Activated CD8-positive, alpha-beta memory T cell treated with anti-CD3 and anti-CD28 coated beads for 36 hours (primary cell): ENCODE measurements around the gene HES3. TPM values are rescaled to one million over a fixed set of nuclear protein-coding genes. Genes with fewer than 3 reads are reported as not detected.

Source experiments
- CTCF ChIA-PET: fragments of 350-600 bp; sonication (Branson Sonifier 250); formaldehyde crosslinking; loops from one replicate; lab custom pipeline; 2021; ENCODE audit warnings: antibody characterized with exemption; lab: Charles Lee
- POLR2A ChIA-PET: fragments of 350-600 bp; sonication (Branson Sonifier 250); formaldehyde crosslinking; loops from one replicate; lab custom pipeline; 2021; ENCODE audit warnings: antibody characterized with exemption; lab: Charles Lee
- total RNA-seq, 2 experiments: library from RNA; stranded (reverse); gene quantifications; one replicate each; pipeline ENCODE4 v1.2.3, GENCODE V29; 2021

HES3 gene
- total RNA-seq, 2 experiments from 2014 or later, result not detected

DNA sequence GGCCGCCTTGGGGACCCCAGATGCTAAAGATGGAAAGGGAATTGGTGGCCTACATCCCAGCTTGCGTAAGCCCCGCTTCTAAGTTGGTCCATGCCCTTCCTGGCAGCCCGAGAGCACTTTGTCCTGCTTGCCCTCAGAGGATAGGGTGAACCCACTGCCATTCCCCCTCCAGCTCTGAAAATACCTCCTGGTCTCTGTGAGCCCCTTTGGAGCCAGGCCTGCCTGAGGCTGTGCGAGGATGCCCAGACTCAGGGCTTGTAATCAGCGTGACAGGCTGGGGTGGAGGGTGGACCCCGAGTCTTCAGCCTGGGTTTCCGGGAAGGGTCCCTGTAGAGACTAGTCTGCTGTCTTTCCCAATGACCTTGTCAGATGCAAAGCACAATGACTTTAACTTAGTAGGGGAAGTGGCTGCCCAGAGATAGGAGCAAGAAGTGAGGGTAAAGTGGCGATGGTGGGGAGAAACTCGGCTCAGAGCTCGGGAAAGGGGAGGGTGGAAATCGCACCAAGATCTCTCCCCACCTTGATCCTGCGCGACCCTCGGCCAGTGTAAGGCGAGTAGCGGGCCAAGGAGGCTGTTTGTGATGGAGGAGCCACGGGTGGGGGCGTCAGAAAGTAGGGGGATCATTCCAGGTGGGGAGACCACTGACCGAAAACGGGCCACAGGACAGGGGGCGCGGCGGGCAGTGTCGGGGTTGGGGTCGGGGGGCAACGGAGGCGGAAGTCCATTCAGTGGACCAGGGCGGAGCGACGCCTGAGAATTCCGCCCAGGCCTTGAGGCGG is 2.7 kb upstream of the HES3 start:
- ChIA-PET CTCF (interaction anchor here (1.0 to 1.4 kb wide), 3 partner anchors 161 to 181 kb away, joined by 3 read pairs; no protein-coding TSS in a partner anchor), POLR2A (no interaction called here)

DNA sequence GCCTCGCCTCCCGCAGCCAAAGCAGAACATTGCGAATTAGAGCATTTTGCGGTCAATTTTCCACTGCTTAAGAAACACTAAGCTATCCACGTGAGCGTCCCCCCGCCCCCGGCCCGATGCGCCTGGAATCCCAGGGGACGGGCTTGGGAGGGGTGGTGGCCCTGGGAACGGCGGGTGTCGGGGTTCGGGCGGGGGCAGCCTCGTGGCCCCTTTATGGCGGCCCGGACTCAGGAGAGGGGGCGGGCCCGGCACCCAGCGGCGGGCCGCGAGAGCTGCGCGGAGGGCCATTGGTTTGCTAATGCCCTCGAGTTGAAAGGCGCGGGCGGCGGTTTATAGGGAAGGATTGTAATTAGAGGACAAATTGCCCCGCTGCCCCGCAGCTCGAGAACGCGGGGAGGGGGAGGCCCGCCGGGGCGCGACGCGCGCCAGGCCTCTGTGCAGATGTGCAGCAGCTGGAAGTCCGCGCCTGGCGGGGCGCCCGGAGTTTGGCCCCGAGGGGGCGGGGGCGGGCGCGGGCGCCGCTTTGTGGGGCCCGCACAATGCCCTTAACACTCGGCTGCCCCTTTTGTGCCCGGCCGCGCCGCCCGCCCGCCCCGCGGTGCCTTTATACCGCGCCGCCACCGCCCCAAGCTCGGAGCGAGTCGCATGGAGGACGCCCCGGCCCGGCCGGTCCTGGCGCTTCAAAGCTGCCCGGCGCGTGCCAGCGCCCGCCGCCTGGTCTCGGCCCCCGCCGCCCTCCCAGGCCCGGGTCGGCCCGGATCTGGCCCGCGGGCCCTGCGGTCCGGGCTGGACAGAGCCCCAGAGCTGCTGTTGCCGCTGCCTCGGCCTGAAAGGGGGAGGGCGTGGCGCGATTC is 1.9 kb upstream of the HES3 start:
- CTCF ChIA-PET, result interaction anchor here (0.6 to 1.6 kb wide), 5 partner anchors 19 to 181 kb away, joined by 3 to 5 read pairs (median 3); partner anchors contain the start of gene GPR153
- POLR2A ChIA-PET, result interaction anchor here (0.6 kb wide), 1 partner anchor 181 kb away, joined by 5 read pairs; no protein-coding TSS in a partner anchor

DNA sequence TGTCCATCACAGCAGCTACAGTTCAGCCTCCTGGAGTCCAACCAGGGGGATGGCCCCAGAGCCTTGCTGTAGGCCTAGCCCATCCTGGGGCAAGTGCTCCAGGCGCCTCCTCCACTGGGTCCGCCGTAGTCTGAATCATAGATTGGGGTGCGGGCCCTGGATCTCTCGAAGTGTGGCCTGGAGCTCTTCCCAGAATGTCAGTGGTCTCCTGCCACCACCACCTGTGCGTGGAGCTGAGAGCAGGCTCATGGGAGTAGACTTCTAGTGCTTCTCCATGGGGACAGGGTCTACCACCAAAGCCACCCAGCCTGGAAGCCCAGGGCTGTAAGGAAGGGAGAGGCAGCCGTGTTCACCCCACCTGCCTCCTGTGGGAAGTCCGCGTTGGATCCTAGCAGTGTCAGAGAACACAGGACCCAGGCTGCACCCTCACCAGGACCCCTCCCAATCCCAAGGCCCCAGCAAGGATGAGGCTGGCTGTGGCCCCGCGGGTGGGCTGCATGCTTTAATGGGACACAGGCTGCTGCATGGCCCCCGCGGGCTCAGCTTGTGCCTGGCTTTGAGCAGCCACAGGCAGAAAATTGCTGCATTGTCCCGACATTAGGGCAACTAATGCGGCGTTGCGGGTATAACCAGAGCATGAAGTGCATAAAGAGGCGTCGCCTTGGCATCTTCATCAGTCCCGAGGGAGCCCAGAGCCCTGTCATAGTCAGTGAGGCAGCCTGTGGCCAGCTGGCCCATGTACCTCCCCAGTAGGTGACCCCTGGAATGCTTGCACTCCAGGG is 735 bp upstream of the HES3 start:
- ChIA-PET CTCF (interaction anchor here (0.6 to 1.6 kb wide), 3 partner anchors 18 to 208 kb away, joined by 3 to 5 read pairs (median 5); partner anchors contain the start of gene GPR153), POLR2A (no interaction called here)

DNA sequence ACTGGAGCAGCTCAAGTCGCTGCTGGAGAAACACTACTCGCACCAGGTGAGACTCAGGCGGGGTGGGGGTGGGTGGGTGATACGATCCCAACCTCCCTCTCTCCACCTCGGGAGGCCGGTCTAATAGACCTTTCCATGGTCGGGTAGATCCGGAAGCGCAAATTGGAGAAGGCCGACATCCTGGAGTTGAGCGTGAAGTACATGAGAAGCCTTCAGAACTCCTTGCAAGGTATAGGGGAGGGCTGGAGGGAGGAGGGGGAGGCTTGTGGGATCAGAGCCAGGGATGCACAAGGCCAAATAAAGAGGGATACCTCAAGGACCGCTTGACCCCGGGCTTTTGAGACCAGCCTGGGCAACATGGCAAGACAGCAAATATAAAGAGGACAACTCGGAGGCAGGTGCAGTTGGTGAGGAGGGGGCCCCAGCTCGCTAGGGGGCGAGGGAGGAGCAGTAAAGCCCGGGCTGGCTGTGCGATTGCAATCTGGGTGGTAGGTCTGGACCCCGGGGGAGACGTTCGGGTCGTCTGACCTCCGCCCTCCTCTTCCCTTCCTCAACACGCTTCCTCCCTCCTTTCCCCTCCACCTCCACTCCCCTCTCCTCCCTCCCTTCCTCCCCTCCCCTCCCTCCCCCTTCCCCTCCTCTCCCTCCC is 546 bp downstream of the HES3 start:
- CTCF ChIA-PET, result interaction anchor here (0.6 to 4.5 kb wide), 15 partner anchors 9 to 236 kb away, joined by 3 to 26 read pairs (median 4); partner anchors contain the start of genes ICMT, RNF207 and RPL22
- POLR2A ChIA-PET, result no interaction called here

DNA sequence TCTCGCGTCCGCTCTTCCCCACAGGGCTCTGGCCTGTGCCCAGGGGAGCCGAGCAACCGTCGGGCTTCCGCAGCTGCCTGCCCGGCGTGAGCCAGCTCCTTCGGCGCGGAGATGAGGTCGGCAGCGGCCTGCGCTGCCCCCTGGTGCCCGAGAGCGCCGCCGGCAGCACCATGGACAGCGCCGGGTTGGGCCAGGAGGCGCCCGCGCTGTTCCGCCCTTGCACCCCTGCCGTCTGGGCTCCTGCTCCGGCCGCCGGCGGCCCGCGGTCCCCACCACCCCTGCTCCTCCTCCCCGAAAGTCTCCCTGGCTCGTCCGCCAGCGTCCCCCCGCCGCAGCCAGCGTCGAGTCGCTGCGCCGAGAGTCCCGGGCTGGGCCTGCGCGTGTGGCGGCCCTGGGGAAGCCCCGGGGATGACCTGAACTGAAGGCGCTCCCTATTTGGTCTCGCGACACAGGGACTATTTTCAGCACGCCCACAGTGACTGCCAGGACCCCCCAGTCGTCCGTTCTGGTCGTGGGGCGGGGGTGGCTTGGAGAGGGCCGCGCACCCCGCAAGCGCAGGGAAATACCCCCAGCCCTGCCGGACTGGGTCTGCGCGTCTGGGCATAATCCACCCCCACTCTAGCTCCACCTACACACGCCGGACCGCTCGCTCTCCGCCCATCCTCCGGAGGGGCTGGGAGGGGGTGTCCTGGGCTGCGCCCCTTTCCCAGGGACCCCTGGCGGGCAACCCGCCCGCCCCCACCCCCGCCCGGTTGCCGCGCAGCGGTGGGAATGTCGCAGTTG is 1.3 kb downstream of the HES3 start:
- ChIA-PET POLR2A (no interaction called here), CTCF (interaction anchor here (0.6 to 4.5 kb wide), 28 partner anchors 10 to 308 kb away, joined by 3 to 26 read pairs (median 5); partner anchors contain the start of genes ACOT7, HES2, ICMT and RNF207)

DNA sequence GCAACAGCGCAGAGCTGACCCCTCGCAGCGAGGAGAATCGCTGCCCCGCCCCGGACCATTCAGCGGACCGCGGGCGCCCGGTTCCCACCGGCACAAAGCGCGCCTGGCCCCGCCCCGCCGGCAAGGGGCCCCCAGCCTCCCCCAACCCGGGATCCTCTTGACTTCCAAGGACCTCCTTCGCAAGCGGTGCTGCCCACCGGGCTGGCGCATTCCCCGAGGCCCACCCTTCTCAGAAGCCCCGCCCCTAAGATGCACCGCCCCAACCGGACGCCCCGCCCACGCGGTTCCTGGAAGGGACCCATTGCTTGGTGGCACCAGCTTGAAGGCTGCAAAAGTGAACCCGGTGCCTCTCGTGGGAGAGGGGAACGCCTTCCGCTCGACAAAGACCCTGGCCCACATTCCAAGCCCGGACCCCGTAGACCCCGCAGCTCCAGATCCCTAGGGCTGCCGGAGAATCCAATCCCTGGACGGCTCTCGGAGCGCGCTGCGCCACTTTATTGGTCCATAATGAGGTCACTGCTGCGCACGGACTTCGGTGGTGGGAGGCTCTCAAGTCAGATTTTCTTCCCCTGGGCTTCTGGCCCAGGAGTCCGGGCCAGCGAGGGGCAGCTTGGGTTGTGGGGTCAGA is 2.0 kb downstream of the HES3 start:
- ChIA-PET POLR2A (interaction anchor here (0.5 kb wide), 1 partner anchor 158 kb away, joined by 3 read pairs; no protein-coding TSS in a partner anchor), CTCF (interaction anchor here (0.9 to 4.5 kb wide), 40 partner anchors 8 to 307 kb away, joined by 3 to 28 read pairs (median 6); partner anchors contain the start of genes ACOT7, HES2, ICMT and RPL22)

DNA sequence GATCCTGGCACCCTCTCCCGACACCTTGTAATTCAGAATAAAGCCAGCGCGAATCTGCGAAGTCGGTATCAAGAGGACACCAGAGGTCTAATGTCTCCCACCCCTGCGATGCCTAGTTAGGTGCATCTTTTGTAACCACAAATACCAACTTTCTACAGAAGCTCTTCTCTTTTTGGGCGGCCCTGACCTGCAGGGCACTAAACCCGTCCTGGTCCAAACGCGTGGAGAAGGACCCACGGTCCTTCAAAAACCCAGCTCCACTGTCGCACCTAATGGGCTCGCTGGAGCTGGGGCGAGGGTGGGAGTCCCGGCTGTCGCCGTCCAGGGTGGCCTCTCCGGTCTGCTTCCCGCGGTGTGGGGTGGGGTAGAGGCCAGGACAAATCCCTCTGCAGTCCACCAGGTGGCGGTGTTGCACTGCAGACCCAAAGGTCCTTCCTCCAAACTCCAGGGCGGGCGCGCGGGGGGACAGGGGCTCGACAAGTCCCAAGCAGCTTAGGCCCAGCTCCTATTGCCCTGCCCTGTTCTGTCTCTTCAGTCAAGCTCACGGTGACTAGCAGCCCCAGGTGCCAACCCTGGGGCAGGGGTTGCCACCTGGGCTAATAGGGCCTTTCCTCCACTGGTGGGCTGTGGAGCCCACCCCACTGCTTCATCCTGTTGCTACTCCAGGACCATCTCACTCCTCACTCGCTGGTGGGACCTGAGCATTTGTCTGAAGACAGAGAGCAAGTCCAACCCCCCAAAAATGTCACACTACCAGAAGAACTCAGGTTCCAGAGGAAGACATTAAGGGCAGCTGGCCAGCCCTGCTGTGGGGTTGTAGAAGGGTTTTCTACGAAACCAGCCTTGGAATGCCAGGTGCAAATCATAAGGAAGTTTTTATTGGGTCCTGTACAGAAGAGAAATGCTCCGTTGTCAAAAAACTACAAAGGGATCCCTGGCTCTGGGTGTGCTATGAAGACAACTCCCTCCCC is 2.8 kb downstream of the HES3 start:
- POLR2A ChIA-PET, result interaction anchor here (0.5 kb wide), 1 partner anchor 157 kb away, joined by 3 read pairs; no protein-coding TSS in a partner anchor
- CTCF ChIA-PET, result interaction anchor here (0.9 to 4.5 kb wide), 50 partner anchors 9 to 306 kb away, joined by 3 to 28 read pairs (median 5); partner anchors contain the start of genes ACOT7, HES2, ICMT and RPL22

DNA sequence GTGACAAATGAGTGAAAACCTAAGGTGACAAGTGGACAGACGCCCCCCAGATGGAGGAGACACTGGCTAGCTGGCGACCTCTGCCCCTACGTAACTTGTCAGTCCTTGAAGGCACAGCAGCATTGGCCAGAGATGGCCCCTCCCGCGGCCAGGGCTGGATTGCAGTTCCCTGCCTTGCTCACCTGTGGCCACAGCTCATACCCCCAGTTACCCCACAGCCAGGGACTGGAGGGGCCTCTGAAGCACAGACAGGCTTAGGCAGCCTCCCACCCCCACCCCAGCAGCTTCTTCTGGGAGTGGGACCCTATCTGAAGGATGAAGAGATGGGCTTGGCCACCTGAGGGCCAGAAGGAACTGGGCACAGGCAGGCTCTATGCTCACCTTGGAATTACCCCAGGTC is 3.7 kb downstream of the HES3 start:
- CTCF ChIA-PET, result interaction anchor here (0.9 to 4.5 kb wide), 29 partner anchors 8 to 251 kb away, joined by 3 to 28 read pairs (median 6); partner anchors contain the start of genes ACOT7 and TNFRSF25
- POLR2A ChIA-PET, result no interaction called here

DNA sequence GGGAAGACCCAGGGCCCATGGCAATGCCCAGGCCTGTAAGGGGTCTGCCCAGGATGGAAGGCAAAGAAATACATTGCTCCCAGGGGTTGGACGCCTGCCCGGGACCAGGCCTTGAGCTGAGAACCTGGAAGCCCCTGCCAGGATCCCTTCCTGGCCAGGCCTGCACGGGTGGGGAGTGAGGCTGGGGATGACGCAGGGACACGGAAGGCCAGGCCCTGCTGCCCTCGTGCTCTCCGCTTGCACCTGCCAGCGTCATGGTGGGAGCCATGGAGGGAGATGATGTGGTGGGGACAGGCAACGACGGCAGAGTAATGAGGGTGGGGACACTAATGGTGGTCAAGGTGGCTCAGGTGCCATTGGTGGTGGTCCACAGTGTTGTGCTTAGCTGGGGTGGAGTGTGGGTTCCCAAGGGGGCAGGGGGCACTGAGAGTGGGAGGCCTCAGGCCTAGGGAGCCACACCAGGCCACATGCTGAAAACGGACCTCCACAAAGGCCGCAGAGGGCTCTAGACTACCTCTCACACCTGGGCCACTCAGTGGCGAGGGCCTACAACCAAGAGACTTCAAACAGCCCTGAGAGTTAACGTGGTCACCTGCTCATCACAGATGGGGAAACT is 4.3 kb downstream of the HES3 start:
- ChIA-PET CTCF (interaction anchor here (1.3 to 4.5 kb wide), 10 partner anchors 11 to 218 kb away, joined by 3 to 28 read pairs (median 9); partner anchors contain the start of genes ACOT7 and TNFRSF25), POLR2A (no interaction called here)

DNA sequence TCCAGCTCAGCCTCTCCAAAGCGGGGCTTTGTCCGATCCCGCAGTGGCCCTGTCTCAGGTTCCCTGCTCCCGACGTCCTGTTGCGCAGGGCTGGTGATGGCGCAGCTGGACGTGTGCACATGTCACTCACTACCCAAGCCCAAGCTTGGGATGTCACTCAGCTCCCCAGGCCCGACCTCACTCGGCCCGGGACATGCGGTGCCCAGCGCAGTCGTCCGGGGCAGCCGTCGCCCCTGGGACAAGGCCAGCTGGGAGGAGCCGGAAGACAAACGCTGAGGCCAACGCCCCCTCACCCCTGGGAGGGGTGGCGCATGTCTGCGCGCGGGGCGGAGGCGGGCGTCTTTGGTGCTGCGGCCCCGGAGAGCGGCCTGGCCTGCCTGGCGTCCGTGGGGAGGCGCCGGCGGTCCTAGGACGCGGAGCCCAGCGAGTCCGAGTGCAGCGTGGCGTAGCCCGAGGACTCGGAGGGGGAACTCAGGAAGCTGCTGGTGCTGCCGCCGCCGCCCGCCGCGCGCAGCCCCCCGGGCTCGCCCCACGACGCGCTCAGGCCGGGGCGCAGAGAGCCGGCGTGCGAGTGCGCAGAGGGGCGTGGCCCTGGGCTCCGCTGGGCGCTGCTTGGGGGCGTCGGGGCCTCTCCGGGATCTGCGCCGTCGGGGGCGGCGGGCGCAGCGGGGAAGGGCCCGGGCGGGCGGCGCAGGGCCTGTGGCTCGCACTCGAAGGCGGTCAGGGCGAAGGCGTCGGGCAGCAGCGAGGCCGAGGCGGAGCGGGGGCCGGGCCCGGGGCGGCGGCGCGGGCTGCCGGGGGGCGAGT is 5.2 kb downstream of the HES3 start:
- POLR2A ChIA-PET, result no interaction called here
- CTCF ChIA-PET, result interaction anchor here (0.6 to 2.2 kb wide), 4 partner anchors 47 to 174 kb away, joined by 3 to 7 read pairs (median 4); no protein-coding TSS in a partner anchor

DNA sequence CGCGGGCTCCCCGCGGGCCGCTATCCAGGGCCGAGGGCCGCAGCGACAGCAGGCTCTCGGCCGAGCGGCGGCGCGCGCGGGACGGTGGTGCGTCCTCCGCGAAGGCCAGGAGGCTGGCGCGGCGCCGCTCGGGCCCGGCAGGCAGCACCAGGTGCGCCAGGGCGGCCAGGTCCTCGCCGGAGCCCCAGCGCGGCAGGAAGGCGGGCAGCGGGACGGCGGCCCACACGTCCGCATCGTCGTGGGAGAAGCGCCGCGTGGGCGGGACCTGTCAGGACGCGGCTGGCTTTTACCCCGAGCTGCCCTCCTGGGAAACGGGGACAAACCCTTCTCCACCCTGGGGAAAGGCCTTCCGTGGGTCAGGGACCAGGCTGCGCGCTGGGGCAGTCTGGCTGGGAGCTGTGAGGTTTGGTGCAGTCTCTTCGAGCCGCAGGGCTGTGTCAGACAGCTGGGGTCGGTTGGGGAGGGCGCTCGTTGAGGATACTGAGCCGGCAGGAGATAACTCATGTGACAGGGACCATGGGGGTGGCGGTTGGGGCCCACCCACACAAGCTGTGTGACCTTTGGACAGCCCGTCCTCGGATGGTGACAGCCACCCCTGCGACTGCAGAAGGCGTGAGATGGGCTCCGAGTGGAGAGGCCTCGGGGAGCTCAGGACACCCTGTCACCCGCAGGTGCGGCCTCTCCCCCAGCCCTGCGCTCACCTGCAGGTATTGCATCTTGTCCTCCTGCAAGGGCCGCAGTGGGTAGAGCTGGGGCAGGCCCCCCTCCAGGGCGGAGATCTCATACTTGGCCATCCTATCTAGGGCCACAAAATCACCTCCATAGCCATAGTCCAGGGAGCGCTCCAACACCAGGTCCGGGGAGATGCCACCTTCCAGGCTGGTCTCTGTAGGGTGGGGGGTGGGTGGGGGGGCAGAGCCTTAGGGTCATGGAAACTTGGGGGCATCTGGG is 6.0 kb downstream of the HES3 start:
- CTCF ChIA-PET, result interaction anchor here (1.3 to 2.2 kb wide), 3 partner anchors 44 to 173 kb away, joined by 4 to 7 read pairs (median 6); partner anchors contain the start of gene RNF207

DNA sequence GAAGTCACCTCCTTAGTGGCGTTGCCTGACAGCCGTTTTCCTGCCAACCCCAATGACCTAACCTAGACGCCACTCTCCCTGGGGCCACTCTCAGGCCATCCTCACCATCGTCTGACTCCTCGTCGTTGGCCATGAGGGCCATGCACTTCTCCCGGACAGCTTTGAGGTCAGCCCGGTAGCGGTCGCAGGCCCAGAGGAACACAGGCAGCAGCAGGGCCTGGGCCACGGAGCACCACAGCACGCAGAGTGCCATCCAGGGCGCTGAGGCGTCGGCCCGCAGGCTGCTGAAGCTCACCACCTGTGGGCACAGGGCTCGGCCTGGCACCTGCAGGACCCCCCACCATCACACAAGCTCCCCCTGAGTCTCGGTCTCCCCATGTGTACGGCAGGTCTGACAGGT is 7.3 kb downstream of the HES3 start:
- POLR2A ChIA-PET, result no interaction called here
- CTCF ChIA-PET, result interaction anchor here (1.3 kb wide), 1 partner anchor 45 kb away, joined by 4 read pairs; the partner anchor contains the start of gene RNF207

More for the DNA sequence above, 6.0 kb downstream of the HES3 start:
- POLR2A ChIA-PET, result no interaction called here
